Testis (tissue), 2 donors: ENCODE data around the gene SUCLG2.

Source experiments
- CTCF ChIP-seq, 3 experiments: fragments of 450-650 bp in 2 of 3; fragments of 200-600 bp in 1 of 3; sonication (generic) in 1 of 3; IDR thresholded peaks; one replicate each; pipeline ENCODE4 v1.5.1; 2016 to 2019; ENCODE audit warnings: antibody characterized with exemption in 3 of 3, mild to moderate bottlenecking in 2 of 3, moderate library complexity in 1 of 3
- POLR2A ChIP-seq: fragments of 450-650 bp; IDR thresholded peaks from one replicate; pipeline ENCODE4 v1.6.1; 2017; ENCODE audit warnings: antibody characterized with exemption, mild to moderate bottlenecking, moderate library complexity

GRCh38 chr3:67384016-67384415, 270.4 kb downstream of the SUCLG2 start:
- no peak for TF ChIP-seq POLR2A
- TF ChIP-seq CTCF (IDR thresholded peaks at IDR 0.05) = no peak
